ENCODE measurements around the gene CD63. TPM values are rescaled to one million over a fixed set of nuclear protein-coding genes. Genes with fewer than 3 reads are reported as not detected.

Gene CD63
- total and polyA plus RNA-seq, 2 donors (not counting 1 experiment from before 2014, with no cell fraction given), result 2,890 to 3,424 TPM

GRCh38 chr12:55685671-55686070 lies 43.1 kb downstream of the CD63 start:
- TF ChIP-seq EZH2 (IDR thresholded peaks at IDR 0.05; ENCODE audit: low read length, missing control alignments) (no peak), CTCF (conservative IDR thresholded peaks at IDR 0.05 in 1 of 2, IDR thresholded peaks at IDR 0.05 in 1 of 2; ENCODE audit: low read depth in 1 of 2, low read length in 2 of 2) (no peak)
- H3K36me3 ChIP-seq (ENCODE audit: control insufficient read depth, insufficient read depth, low read length), result peaks cover 2% of the 10 kb centered on the region

GRCh38 chr12:55684761-55685370 lies 43.9 kb downstream of the CD63 start:
- no peak overlapping the region for H3K9ac ChIP-seq (ENCODE audit: insufficient read depth, low read length)
- no peaks in the 10 kb centered on the region for H3K27me3 ChIP-seq (ENCODE audit: control insufficient read depth, insufficient read depth, low read length)
- TF ChIP-seq EZH2 (IDR thresholded peaks at IDR 0.05; ENCODE audit: low read length, missing control alignments), result no peak
- TF ChIP-seq CTCF (conservative IDR thresholded peaks at IDR 0.05 in 1 of 2, IDR thresholded peaks at IDR 0.05 in 1 of 2; ENCODE audit: low read depth in 1 of 2, low read length in 2 of 2), result no peak
- H3K36me3 ChIP-seq (ENCODE audit: control insufficient read depth, insufficient read depth, low read length), result peaks cover 2% of the 10 kb centered on the region
- H3K4me3 ChIP-seq (replicated peaks in 1 of 4; ENCODE audit: control extremely low read depth in 1 of 4, insufficient read depth in 1 of 4, low read depth in 3 of 4, low read length in 4 of 4), result no peak overlapping the region
- H3K79me2 ChIP-seq (ENCODE audit: control insufficient read depth, insufficient read depth, low read length), result no peaks in the 10 kb centered on the region
- no peak overlapping the region for H3K4me2 ChIP-seq (ENCODE audit: extremely low read depth, insufficient read depth, low read length)
- H2AFZ ChIP-seq (ENCODE audit: low read length), result no peak overlapping the region
- H3K9me3 ChIP-seq (ENCODE audit: control insufficient read depth, insufficient read depth, low read depth, low read length), result no peaks in the 10 kb centered on the region
- H4K20me1 ChIP-seq (ENCODE audit: control insufficient read depth, extremely low read depth, insufficient read depth, low read length), result no peaks in the 10 kb centered on the region
- H3K4me1 ChIP-seq (ENCODE audit: control insufficient read depth, extremely low read depth, insufficient read depth, low read length), result no peaks in the 10 kb centered on the region
- no peak for DNase-seq (ENCODE audit: low read depth in 2 of 2)
- no peak overlapping the region for H3K27ac ChIP-seq (ENCODE audit: insufficient read depth, low read length)

More at GRCh38 chr12:55685671-55686070, 43.1 kb downstream of the CD63 start:
- no peaks in the 10 kb centered on the region for H4K20me1 ChIP-seq (ENCODE audit: control insufficient read depth, extremely low read depth, insufficient read depth, low read length)
- no peaks in the 10 kb centered on the region for H3K9me3 ChIP-seq (ENCODE audit: control insufficient read depth, insufficient read depth, low read depth, low read length)
- no peaks in the 10 kb centered on the region for H3K27me3 ChIP-seq (ENCODE audit: control insufficient read depth, insufficient read depth, low read length)
- no peak for DNase-seq (ENCODE audit: low read depth in 2 of 2)
- no peaks in the 10 kb centered on the region for H3K79me2 ChIP-seq (ENCODE audit: control insufficient read depth, insufficient read depth, low read length)
- H3K4me2 ChIP-seq (ENCODE audit: extremely low read depth, insufficient read depth, low read length), result no peak overlapping the region
- no peaks in the 10 kb centered on the region for H3K4me1 ChIP-seq (ENCODE audit: control insufficient read depth, extremely low read depth, insufficient read depth, low read length)
- H3K9ac ChIP-seq (ENCODE audit: insufficient read depth, low read length), result no peak overlapping the region
- no peak overlapping the region for H3K27ac ChIP-seq (ENCODE audit: insufficient read depth, low read length)
- no peak overlapping the region for H3K4me3 ChIP-seq (replicated peaks in 1 of 4; ENCODE audit: control extremely low read depth in 1 of 4, insufficient read depth in 1 of 4, low read depth in 3 of 4, low read length in 4 of 4)
- H2AFZ ChIP-seq (ENCODE audit: low read length), result no peak overlapping the region

- no peaks in the 10 kb centered on the region for H3K79me2 ChIP-seq (ENCODE audit: control insufficient read depth, insufficient read depth, low read length)
- H3K27ac ChIP-seq (ENCODE audit: insufficient read depth, low read length), result no peak overlapping the region
- H3K4me2 ChIP-seq (ENCODE audit: extremely low read depth, insufficient read depth, low read length), result no peak overlapping the region
- TF ChIP-seq CTCF (conservative IDR thresholded peaks at IDR 0.05 in 1 of 2, IDR thresholded peaks at IDR 0.05 in 1 of 2; ENCODE audit: low read depth in 1 of 2, low read length in 2 of 2), result no peak
- TF ChIP-seq EZH2 (IDR thresholded peaks at IDR 0.05; ENCODE audit: low read length, missing control alignments), result no peak
- no peaks in the 10 kb centered on the region for H3K9me3 ChIP-seq (ENCODE audit: control insufficient read depth, insufficient read depth, low read depth, low read length)
- peaks cover 2% of the 10 kb centered on the region for H3K36me3 ChIP-seq (ENCODE audit: control insufficient read depth, insufficient read depth, low read length)
- H3K4me1 ChIP-seq (ENCODE audit: control insufficient read depth, extremely low read depth, insufficient read depth, low read length), result no peaks in the 10 kb centered on the region
- H2AFZ ChIP-seq (ENCODE audit: low read length), result no peak overlapping the region
- DNase-seq (ENCODE audit: low read depth in 2 of 2), result no peak
- H4K20me1 ChIP-seq (ENCODE audit: control insufficient read depth, extremely low read depth, insufficient read depth, low read length), result no peaks in the 10 kb centered on the region
- no peak overlapping the region for H3K9ac ChIP-seq (ENCODE audit: insufficient read depth, low read length)
- H3K27me3 ChIP-seq (ENCODE audit: control insufficient read depth, insufficient read depth, low read length), result no peaks in the 10 kb centered on the region
- H3K4me3 ChIP-seq (replicated peaks in 1 of 4; ENCODE audit: control extremely low read depth in 1 of 4, insufficient read depth in 1 of 4, low read depth in 3 of 4, low read length in 4 of 4), result no peak overlapping the region
These were observed 45.1 kb downstream of the CD63 start for GRCh38 chr12:55683676-55684075.
